Measurements from ENCODE around the gene DAND5.

- TF ChIP-seq GATA2 (IDR thresholded peaks at IDR 0.05; ENCODE audit: low read depth, low read length) (peak; percentile 55; the same call in 1 of the 2 replicates), GATA3 (IDR thresholded peaks at IDR 0.05; ENCODE audit: low read depth, low read length) (no peak)
These were observed 23.8 kb upstream of the DAND5 start, which contains the start of gene RAD23A for GRCh38 chr19:12945479-12946091.
